Neuronal stem cell (in vitro differentiated cells): ENCODE data around the gene RUNX1.

ENCODE experiments used
- DNase-seq: peaks from one replicate; pipeline ENCODE4 v3.0.0-alpha.2; 2013; ENCODE audit warnings: low spot score
- H2AFZ ChIP-seq: one replicate; pipeline ENCODE4 v1.6.1; 2013; ENCODE audit warnings: mild to moderate bottlenecking, low read length, inconsistent platforms
- H2AK5ac ChIP-seq: 2 replicates; pipeline ENCODE4 v1.6.1; 2013; ENCODE audit warnings: low read depth, mild to moderate bottlenecking, inconsistent platforms, low read length, moderate library complexity, mixed read lengths
- H2BK120ac ChIP-seq: 2 replicates; pipeline ENCODE4 v1.6.1; 2013; ENCODE audit warnings: low read depth, mild to moderate bottlenecking, inconsistent platforms, low read length, moderate library complexity, mixed read lengths
- H2BK12ac ChIP-seq: one replicate; pipeline ENCODE4 v1.6.1; 2013; ENCODE audit warnings: low read length, inconsistent platforms
- H2BK15ac ChIP-seq: 2 replicates; pipeline ENCODE4 v1.6.1; 2013; ENCODE audit warnings: mild to moderate bottlenecking, low read length, inconsistent platforms, mixed read lengths
- H2BK5ac ChIP-seq: one replicate; pipeline ENCODE4 v1.6.1; 2013; ENCODE audit warnings: inconsistent platforms, mild to moderate bottlenecking, low read length, moderate library complexity
- H3K14ac ChIP-seq: one replicate; pipeline ENCODE4 v1.6.1; 2013; ENCODE audit warnings: low read length, inconsistent platforms
- H3K18ac ChIP-seq: 2 replicates; pipeline ENCODE4 v1.6.1; 2013; ENCODE audit warnings: low read length, inconsistent platforms
- H3K23ac ChIP-seq: 2 replicates; pipeline ENCODE4 v1.6.1; 2013; ENCODE audit warnings: low read depth, mild to moderate bottlenecking, mixed read lengths, low read length, inconsistent platforms; ENCODE audit not compliant: poor library complexity
- H3K27ac ChIP-seq: replicated peaks from 3 replicates; pipeline ENCODE4 v1.5.1; 2013; ENCODE audit warnings: low read length, inconsistent platforms
- H3K27me3 ChIP-seq, 3 experiments: 2 replicates each; pipeline ENCODE4 v1.6.1; 2013; ENCODE audit warnings: low read length in 3 of 3, mild to moderate bottlenecking in 2 of 3, inconsistent platforms in 1 of 3, low read depth in 1 of 3, mixed read lengths in 1 of 3, moderate library complexity in 1 of 3; ENCODE audit not compliant: control insufficient read depth in 3 of 3, insufficient read depth in 3 of 3
- H3K36me3 ChIP-seq, 2 donors: replicated peaks in 1 of 2; 2 replicates each; pipeline ENCODE4 v1.6.1; 2013; ENCODE audit warnings: low read length in 2 of 2; ENCODE audit not compliant: control insufficient read depth in 2 of 2, insufficient read depth in 2 of 2
- H3K4ac ChIP-seq: 2 replicates; pipeline ENCODE4 v1.6.1; 2013; ENCODE audit warnings: inconsistent platforms, mild to moderate bottlenecking, low read length, moderate library complexity
- H3K4me1 ChIP-seq, 2 donors: 1 replicate in 1 of 2; 2 replicates in 1 of 2; pipeline ENCODE4 v1.6.1; 2013; ENCODE audit warnings: low read length in 2 of 2, low read depth in 1 of 2; ENCODE audit not compliant: control insufficient read depth in 2 of 2, insufficient read depth in 1 of 2
- H3K4me2 ChIP-seq: one replicate; pipeline ENCODE4 v1.6.1; 2013; ENCODE audit warnings: mild to moderate bottlenecking, low read length, inconsistent platforms; ENCODE audit not compliant: insufficient read depth, poor library complexity, severe bottlenecking
- H3K4me3 ChIP-seq, 2 donors: 2 replicates each; pipeline ENCODE4 v1.5.1; 2013; ENCODE audit warnings: low read length in 2 of 2, mild to moderate bottlenecking in 2 of 2, inconsistent platforms in 1 of 2, moderate library complexity in 1 of 2
- H3K79me1 ChIP-seq: one replicate; pipeline ENCODE4 v1.6.1; 2013; ENCODE audit warnings: low read depth, mild to moderate bottlenecking, inconsistent platforms, low read length, moderate library complexity
- H3K9ac ChIP-seq: one replicate; pipeline ENCODE4 v1.6.1; 2013; ENCODE audit warnings: mild to moderate bottlenecking, low read depth, low read length, inconsistent platforms; ENCODE audit not compliant: poor library complexity
- H3K9me3 ChIP-seq, 2 donors: replicated peaks in 1 of 2; 2 replicates each; pipeline versions ENCODE3 to v1.6.1; 2013; ENCODE audit warnings: low read length in 2 of 2, mild to moderate bottlenecking in 2 of 2, inconsistent platforms in 1 of 2, low read depth in 1 of 2, mixed read lengths in 1 of 2, moderate library complexity in 1 of 2; ENCODE audit not compliant: control insufficient read depth in 2 of 2, insufficient read depth in 1 of 2
- H4K8ac ChIP-seq: one replicate; pipeline ENCODE4 v1.6.1; 2013; ENCODE audit warnings: low read depth, mild to moderate bottlenecking, inconsistent platforms, low read length, moderate library complexity
- H4K91ac ChIP-seq: one replicate; pipeline ENCODE4 v1.6.1; 2013; ENCODE audit warnings: low read length, low read depth, mild to moderate bottlenecking, inconsistent platforms; ENCODE audit not compliant: poor library complexity
- WGBS, 2 donors: extraction: QIAGEN DNeasy Blood & Tissue Kit; methylation state at CpG; one replicate each; pipeline ENCODE4 v1.1.7; 2013; ENCODE audit warnings: missing lambda C conversion rate in 2 of 2, mixed read lengths in 1 of 2; ENCODE audit not compliant: insufficient read length in 2 of 2, insufficient replicate concordance in 1 of 2; ENCODE audit errors: extremely low coverage in 2 of 2; 5-methylcytosine and 5-hydroxymethylcytosine counted together

RUNX1 gene

DNA sequence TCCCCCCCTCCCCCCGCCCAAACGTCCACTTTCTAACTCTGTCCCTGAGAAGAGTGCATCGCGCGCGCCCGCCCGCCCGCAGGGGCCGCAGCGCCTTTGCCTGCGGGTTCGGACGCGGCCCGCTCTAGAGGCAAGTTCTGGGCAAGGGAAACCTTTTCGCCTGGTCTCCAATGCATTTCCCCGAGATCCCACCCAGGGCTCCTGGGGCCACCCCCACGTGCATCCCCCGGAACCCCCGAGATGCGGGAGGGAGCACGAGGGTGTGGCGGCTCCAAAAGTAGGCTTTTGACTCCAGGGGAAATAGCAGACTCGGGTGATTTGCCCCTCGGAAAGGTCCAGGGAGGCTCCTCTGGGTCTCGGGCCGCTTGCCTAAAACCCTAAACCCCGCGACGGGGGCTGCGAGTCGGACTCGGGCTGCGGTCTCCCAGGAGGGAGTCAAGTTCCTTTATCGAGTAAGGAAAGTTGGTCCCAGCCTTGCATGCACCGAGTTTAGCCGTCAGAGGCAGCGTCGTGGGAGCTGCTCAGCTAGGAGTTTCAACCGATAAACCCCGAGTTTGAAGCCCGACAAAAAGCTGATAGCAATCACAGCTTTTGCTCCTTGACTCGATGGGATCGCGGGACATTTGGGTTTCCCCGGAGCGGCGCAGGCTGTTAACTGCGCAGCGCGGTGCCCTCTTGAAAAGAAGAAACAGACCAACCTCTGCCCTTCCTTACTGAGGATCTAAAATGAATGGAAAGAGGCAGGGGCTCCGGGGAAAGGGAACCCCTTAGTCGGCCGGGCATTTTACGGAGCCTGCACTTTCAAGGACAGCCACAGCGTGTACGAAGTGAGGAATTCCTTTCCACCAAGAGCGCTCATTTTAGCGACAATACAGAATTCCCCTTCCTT, 158.1 kb downstream of the RUNX1 start:
- H3K9ac ChIP-seq: no peak overlapping the region
- WGBS, 2 donors: no CpG with 5 or more reads among the region's 60 CpGs
- no peak overlapping the region for H4K8ac ChIP-seq
- H2AFZ ChIP-seq: peak overlapping the region; percentile 52
- no peak overlapping the region for H2BK12ac ChIP-seq
- H3K9me3 ChIP-seq: no peaks in the 10 kb centered on the region
- no peaks in the 10 kb centered on the region for H3K36me3 ChIP-seq
- no peak overlapping the region for H2AK5ac ChIP-seq
- peak overlapping the region; percentile 27 for H3K18ac ChIP-seq
- H3K4me2 ChIP-seq: peak overlapping the region; percentile 62
- no peak overlapping the region for H3K23ac ChIP-seq
- H2BK15ac ChIP-seq: no peak overlapping the region
- H3K4me1 ChIP-seq: peaks cover 2 to 3% of the 10 kb centered on the region in 2 donors
- H4K91ac ChIP-seq: no peak overlapping the region
- H2BK5ac ChIP-seq: peak overlapping the region; percentile 1
- H3K27me3 ChIP-seq: peaks cover 11 to 80% (median 56%) of the 10 kb centered on the region in 3 experiments
- H3K27ac ChIP-seq: no peak overlapping the region
- no peak overlapping the region for H3K14ac ChIP-seq
- peak; percentile 42 for DNase-seq
- H3K4me3 ChIP-seq: peak overlapping the region in 1 of 2 donors; percentile 60
- H3K79me1 ChIP-seq: no peaks in the 10 kb centered on the region
- no peak overlapping the region for H2BK120ac ChIP-seq
- H3K4ac ChIP-seq: no peak overlapping the region

GRCh38 chr21:34890470-34890723, 158.7 kb downstream of the RUNX1 start:
- peaks cover 13 to 86% (median 61%) of the 10 kb centered on the region in 3 experiments for H3K27me3 ChIP-seq
- no peak overlapping the region for H4K91ac ChIP-seq

DNA sequence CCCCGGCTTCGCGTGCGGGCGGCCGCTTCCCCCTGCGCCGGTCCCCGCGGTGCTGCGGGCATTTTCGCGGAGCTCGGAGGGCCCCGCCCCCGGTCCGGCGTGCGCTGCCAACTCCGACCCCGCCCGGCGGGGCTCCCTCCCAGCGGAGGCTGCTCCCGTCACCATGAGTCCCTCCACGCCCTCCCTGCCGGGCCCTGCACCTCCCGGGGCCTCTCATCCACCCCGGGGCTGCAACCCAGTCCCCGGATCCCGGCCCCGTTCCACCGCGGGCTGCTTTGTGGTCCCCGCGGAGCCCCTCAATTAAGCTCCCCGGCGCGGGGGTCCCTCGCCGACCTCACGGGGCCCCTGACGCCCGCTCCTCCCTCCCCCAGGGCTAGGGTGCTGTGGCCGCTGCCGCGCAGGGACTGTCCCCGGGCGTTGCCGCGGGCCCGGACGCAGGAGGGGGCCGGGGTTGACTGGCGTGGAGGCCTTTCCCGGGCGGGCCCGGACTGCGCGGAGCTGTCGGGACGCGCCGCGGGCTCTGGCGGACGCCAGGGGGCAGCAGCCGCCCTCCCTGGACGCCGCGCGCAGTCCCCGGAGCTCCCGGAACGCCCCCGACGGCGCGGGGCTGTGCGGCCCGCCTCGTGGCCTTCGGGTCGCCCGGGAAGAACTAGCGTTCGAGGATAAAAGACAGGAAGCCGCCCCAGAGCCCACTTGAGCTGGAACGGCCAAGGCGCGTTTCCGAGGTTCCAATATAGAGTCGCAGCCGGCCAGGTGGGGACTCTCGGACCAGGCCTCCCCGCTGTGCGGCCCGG, 159.2 kb downstream of the RUNX1 start:
- peaks cover 2 to 3% of the 10 kb centered on the region in 2 donors for H3K4me1 ChIP-seq
- H2AFZ ChIP-seq: peak overlapping the region; percentile 96
- no peak overlapping the region for H4K91ac ChIP-seq
- H3K79me1 ChIP-seq: no peaks in the 10 kb centered on the region
- no peak overlapping the region for H2BK12ac ChIP-seq
- H2BK5ac ChIP-seq: no peak overlapping the region
- H3K9me3 ChIP-seq: no peaks in the 10 kb centered on the region
- H4K8ac ChIP-seq: no peak overlapping the region
- H2AK5ac ChIP-seq: no peak overlapping the region
- peak overlapping the region in 1 of 2 donors; percentile 87 for H3K4me3 ChIP-seq
- H3K23ac ChIP-seq: peak overlapping the region; percentile 90
- H2BK120ac ChIP-seq: peak overlapping the region; percentile 87
- no CpG with 5 or more reads among the region's 98 CpGs for WGBS, 2 donors
- H3K9ac ChIP-seq: peak overlapping the region; percentile 70
- no peak overlapping the region for H3K27ac ChIP-seq
- H3K36me3 ChIP-seq: no peaks in the 10 kb centered on the region
- no peak overlapping the region for H3K14ac ChIP-seq
- H3K4ac ChIP-seq: no peak overlapping the region
- peak overlapping the region; percentile 98 for H3K4me2 ChIP-seq
- H2BK15ac ChIP-seq: peak overlapping the region; percentile 37
- peaks cover 13 to 91% (median 66%) of the 10 kb centered on the region in 3 experiments for H3K27me3 ChIP-seq
- DNase-seq: no peak
- H3K18ac ChIP-seq: peak overlapping the region; percentile 95

More at GRCh38 chr21:34890470-34890723, 158.7 kb downstream of the RUNX1 start:
- no peak overlapping the region for H2BK5ac ChIP-seq
- H3K9me3 ChIP-seq: no peaks in the 10 kb centered on the region
- H2AK5ac ChIP-seq: no peak overlapping the region
- H4K8ac ChIP-seq: no peak overlapping the region
- no peak overlapping the region for H3K9ac ChIP-seq
- peak overlapping the region; percentile 62 for H3K4me2 ChIP-seq
- peak overlapping the region; percentile 96 for H2AFZ ChIP-seq
- no CpG with 5 or more reads among the region's 14 CpGs for WGBS, 2 donors
- no peaks in the 10 kb centered on the region for H3K79me1 ChIP-seq
- no peak overlapping the region for H3K27ac ChIP-seq
- no peaks in the 10 kb centered on the region for H3K36me3 ChIP-seq
- H2BK15ac ChIP-seq: no peak overlapping the region
- H3K4me1 ChIP-seq: peaks cover 2 to 3% of the 10 kb centered on the region in 2 donors
- H2BK120ac ChIP-seq: peak overlapping the region; percentile 87
- no peak overlapping the region for H2BK12ac ChIP-seq
- H3K14ac ChIP-seq: no peak overlapping the region
- H3K18ac ChIP-seq: no peak overlapping the region
- no peak overlapping the region for H3K23ac ChIP-seq
- DNase-seq: no peak
- no peak overlapping the region for H3K4me3 ChIP-seq
- no peak overlapping the region for H3K4ac ChIP-seq

DNA sequence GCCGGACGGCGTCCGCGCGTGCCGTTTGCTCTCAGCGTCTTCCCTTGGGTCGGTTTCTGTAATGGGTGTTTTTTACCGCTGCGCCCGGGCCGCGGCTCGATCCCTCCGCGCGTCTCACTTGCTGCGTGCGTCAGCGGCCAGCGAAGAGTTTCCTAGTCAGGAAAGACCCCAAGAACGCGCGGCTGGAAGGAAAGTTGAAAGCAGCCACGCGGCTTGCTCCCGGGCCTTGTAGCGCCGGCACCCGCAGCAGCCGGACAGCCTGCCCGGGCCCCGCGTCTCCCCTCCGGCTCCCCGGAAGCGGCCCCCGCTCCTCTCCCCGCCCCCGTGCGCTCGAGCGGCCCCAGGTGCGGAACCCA, 159.8 kb downstream of the RUNX1 start:
- no peak overlapping the region for H4K8ac ChIP-seq
- no peak overlapping the region for H2BK5ac ChIP-seq
- no peak overlapping the region for H3K14ac ChIP-seq
- H3K27me3 ChIP-seq: peaks cover 15 to 97% (median 66%) of the 10 kb centered on the region in 3 experiments
- no peak overlapping the region for H2BK120ac ChIP-seq
- no peaks in the 10 kb centered on the region for H3K79me1 ChIP-seq
- DNase-seq: no peak
- peak overlapping the region; percentile 96 for H2AFZ ChIP-seq
- peak overlapping the region; percentile 98 for H3K4me2 ChIP-seq
- H2BK15ac ChIP-seq: no peak overlapping the region
- H3K4me3 ChIP-seq: peak overlapping the region; percentile 44 to 87
- H4K91ac ChIP-seq: no peak overlapping the region
- no peak overlapping the region for H2AK5ac ChIP-seq
- H3K18ac ChIP-seq: peak overlapping the region; percentile 95
- no peaks in the 10 kb centered on the region for H3K9me3 ChIP-seq
- WGBS, 2 donors: no CpG with 5 or more reads among the region's 45 CpGs
- H2BK12ac ChIP-seq: no peak overlapping the region
- peak overlapping the region; percentile 77 for H3K23ac ChIP-seq
- H3K36me3 ChIP-seq: no peaks in the 10 kb centered on the region
- H3K4ac ChIP-seq: no peak overlapping the region
- no peak overlapping the region for H3K9ac ChIP-seq
- H3K4me1 ChIP-seq: peaks cover 2 to 3% of the 10 kb centered on the region in 2 donors
- H3K27ac ChIP-seq: no peak overlapping the region
